Stromal cell of bone marrow (primary cell): ENCODE data around the gene NPR2.

Experiments
- DNase-seq: peaks from one replicate; pipeline ENCODE4 v3.0.0-alpha.2; 2012; ENCODE audit warnings: low read depth

The NPR2 gene

DNA sequence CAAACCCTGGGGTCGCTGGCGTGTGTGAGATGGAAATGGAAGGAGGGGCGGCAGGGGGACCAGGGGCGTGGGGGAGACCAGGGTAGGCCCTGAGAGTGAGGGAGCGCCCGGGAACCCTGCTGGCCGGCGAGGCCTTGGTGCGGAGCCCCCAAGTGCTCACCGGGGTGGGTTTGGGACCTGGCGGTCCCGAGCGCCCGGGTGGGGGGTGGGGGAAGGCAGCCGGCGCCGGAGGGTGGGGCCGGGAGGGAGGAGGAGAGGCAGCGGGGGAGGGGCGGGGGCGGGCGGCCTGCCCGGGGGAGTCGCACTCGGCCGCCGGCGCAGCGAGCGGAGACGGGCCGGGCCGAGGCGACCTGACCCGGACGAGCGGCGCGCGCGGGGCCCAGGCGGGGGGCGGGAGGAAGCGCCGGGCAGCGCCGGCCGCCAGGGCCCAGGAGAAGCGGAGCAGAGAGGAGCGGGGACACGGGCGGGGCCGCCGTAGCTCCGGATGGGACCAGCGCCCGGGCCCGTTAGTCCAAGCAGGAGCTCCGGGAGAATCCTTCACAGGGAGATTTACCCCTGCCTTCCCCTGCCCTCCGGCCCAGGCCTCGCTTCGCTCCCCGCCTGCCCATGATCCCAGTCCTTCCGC, at the start of gene NPR2:
TSS of gene NPR2 (plus strand) at position 295 of the 625 bp plus-strand sequence. CDS start 818 bp downstream, outside the sequence.
- no peak for DNase-seq

DNA sequence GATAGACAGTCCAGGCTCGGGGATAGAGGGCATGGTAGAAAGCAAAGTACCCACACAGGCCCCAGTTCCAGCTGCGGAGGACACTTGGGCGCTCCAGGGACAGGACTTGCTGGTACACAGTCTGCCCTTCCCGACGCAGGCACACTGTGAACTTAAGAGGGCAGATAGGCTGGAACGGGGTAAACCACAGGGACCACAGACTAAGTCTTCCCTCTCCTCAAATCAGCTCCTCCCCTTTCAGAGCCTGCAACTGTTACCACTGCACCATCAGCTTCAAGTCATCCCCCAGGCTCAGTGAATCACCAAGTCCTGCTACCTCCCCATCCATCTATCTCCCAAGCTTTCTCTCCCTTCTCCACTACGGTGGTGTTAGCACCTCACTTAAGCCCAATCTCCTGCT, 49.7 kb upstream of the NPR2 start:
- DNase-seq = no peak

DNA sequence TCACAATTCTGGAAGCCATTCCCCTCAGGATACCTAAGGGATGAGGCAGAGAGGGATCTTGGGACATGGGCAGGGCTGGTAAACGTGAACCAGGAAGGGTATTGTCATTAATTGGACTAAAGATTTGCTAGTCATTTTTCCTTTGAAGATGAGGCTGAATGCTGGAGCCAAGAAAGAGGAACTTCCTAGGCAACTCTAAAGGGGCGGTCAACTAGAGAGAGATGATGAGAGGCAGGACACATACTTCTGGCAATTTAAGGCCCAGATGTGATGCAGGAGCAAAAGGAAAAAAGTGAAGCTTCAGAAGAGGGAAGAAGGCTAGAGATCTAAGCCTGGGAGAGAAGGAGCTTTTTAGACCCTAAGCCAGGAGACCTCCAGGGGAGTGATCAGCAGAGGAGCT, 47.9 kb upstream of the NPR2 start:
- no peak for DNase-seq

DNA sequence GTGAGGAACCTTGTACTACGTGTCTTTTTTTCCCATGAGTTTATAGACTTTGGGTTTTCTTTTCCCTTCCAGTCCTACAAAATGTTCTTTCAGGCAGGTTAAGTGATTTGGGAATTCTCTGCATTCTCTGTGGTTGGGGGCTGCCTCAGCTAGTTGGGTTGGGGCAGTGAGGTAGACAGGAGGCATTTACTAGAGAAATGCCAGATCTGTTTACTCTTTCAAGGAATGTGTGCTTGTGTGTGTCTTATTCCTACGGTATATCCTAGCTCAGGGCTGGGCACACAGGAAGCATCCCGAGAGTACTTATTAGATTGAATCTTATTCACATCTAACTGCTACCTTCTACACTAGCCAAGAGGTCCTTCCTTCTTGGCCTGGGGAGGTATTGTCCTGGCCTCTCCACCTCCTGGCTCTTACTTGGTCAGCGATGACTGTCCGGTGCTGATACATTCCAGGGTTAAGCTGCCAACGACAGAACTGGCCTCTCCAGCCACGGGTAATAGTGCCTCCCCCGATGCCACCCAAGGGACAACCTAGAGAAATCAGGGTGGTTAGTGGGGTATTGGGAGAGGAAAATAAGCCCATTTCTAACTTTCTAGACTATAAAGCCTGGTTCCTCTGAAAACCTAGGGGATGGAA, 47.4 kb upstream of the NPR2 start:
- no peak for DNase-seq

DNA sequence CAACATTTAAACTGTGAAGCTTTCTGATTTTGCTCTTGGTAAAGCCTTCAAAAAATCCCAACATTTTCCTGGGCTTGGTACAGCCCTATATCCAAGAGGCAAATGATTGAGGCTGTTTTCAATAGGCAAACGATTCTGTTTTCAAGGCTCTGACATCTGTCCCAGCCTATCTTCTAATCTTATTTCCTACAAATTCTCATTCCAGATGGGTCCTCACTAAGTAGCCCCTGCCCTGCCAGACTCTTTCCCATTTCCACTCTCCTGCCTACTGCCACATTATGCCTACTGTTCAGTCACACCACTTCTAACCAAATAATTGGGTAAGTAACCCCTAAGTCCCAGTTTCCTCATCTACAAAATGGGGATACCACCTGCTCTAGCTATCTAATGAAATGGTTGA, 45.8 kb upstream of the NPR2 start:
- no peak for DNase-seq

DNA sequence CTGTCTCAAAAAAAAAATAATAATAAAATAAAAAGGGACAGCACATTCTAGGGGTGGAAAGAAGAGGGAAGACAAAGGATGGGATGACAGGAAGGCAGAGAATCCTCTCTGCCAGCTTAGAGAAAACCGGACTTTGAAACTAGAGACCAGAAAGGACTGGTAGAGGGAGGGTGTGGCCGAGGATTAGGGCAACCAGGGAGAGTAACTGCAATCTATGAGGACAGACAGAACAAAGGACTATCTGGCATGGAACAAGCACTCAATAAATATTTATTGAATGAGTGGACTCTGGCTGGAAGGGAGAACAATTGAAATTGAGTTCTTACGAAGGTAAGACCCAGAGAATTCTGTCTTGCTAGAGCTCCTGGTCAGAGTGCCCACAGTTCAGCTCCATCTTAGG, 44.8 kb upstream of the NPR2 start:
- no peak for DNase-seq

DNA sequence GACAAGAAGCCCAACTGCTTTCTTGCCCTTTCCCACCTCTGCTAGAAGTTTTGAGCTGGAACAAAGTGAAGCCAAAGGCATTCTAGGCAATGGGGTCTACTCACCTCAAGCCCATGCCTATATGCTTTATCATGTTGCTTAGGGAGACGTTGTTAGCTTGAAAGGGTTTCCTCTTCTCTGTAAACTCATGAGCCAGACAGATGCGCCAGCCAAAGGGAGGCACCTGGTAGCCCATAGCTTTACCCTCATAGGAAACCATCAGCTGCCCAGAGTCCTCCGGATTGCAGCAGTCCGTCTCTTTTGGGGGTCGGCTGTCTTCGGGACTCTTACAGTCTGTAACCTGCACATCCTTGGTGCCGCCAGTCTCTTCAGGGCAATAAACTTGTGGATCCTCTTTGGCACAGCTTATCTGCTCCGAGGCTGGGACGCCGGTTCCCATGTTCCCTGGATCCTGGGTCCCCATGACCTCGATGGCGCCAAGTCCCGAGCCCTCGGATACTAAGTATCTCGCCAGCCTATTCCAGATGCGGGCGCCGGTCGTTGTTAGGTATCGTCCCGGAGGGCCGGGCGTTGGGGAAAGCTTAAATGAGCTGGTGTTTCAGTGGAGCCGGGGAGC, 43.0 kb upstream of the NPR2 start:
- DNase-seq = no peak

DNA sequence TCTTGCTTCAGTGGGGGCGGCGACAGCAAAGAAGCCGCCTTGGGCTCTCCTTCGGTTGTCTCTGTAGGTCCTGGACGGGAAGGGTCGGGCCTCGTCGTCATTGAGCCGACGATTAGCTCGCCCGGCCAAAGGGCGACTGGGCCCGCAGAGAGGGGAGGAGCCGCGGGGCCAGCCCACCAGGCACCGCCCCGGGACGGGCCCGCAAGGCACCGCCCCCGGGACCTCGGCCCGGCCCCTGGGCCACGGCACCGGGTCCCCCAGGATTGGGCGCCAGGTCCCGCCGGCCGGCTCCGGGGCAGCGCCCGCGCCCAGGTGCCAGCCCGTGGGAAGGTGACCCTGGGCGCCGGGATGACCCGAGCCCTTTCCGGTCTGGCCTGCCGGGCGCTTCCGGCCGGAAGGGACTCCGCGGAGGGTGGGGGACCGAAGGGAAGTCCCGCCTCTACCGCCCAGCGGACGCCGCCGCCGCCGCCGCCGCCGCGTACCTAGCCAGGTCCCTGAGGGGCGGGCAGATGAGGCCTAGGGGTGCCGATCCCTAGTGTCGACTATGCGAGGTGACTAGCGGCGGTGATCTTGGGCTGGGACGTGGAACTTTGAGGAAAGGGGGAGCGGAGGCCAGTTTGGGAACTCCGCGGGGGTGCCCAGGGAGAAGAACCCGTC, 42.4 kb upstream of the NPR2 start, which contains the start of the genes GBA2 and RGP1:
TSS of gene GBA2 (minus strand) at position 371 of the 657 bp plus-strand sequence. CDS start 524 bp downstream, outside the sequence.
TSS of gene RGP1 (plus strand) at position 430 of the 657 bp plus-strand sequence. CDS start 469 bp downstream, outside the sequence.
- no peak for DNase-seq

DNA sequence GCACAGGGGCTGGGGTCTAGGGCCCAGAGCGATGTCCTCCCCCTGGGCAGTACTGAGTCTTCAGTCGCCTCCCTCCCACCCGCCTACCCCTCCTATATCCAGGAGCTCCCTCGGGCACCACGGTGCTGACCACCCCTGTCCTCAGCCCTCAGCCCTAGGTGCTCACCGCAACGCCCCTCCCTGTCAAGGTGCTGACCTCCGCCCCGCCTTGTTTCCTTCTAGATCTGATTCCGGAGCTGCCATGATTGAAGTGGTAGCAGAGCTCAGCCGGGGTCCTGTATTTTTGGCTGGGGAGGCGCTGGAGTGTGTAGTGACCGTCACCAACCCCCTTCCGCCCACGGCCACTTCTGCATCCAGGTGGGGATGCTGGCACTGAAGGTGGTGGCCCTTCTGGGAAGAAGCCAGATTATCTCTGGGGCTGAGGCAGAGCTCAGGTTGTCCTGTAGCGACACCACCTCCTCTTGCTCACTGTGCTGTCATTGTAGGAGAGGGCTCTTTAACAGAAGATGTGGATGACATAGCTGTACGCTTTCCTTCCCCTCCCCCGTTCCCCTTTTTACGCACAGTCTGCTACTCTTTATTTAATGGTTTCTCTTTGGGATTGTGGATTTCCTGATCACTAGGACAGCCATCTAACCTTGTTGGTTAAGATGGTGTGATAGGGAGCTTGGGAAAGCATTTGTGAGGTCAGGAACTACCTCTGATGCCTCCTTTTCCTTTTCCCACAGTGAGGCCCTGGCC, 41.7 kb upstream of the NPR2 start:
- DNase-seq = no peak

DNA sequence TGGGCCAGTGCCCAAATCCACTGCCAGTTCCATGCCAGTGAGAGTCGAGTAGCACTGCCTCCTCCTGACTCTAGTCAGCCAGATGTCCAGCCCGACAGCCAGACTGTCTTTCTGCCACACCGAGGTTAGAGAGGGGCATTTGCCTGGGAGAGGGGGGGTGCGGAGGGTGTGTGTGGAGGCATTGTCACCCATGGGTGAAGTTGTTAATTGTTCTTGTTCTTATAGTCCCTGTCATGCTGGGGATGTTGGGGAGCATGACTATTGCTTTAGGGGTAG, 41.2 kb upstream of the NPR2 start:
- no peak for DNase-seq

DNA sequence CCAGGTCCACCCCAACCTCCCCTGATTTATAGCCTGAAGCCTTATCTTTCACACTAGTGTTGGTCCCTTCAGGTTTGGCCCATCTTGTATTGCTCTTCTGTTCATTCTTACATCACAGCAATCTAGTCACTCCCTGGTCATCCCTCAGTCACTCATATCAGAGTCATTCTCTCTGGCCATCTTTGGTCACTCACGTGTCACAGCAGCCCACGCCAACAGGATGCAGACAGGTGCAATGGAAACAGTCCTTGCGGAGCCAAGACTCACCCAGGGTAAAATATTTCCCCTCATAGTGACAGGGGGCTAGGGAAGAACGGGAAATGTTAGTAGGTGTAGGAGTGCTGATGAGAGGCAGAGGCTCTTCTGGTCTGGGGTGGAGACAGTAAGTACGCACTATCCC, 37.9 kb upstream of the NPR2 start:
- no peak for DNase-seq

DNA sequence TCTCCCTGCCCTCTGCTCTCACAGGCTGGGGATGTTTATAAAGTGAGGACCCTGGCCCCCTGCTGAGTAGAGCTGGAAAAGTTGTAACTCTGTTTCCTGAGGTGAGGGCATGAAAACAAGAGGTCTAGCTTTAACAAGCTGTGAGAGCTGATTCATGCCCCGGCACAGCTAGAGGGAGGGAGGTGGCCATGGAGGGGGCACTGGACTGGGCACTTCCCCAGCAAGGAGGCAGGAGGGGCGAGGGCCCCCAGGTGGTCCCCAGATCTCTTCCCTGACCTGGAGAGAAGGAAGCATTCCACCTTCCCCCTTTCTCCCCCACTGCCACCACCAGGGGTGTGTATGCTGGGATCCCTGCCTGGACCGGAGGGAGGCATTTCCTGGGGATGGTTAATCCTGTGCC, 37.1 kb upstream of the NPR2 start, which contains the start of gene MSMP:
TSS of gene MSMP (minus strand) at position 13 of the 400 bp plus-strand sequence. CDS start 147 bp downstream, outside the sequence.
- DNase-seq = no peak

DNA sequence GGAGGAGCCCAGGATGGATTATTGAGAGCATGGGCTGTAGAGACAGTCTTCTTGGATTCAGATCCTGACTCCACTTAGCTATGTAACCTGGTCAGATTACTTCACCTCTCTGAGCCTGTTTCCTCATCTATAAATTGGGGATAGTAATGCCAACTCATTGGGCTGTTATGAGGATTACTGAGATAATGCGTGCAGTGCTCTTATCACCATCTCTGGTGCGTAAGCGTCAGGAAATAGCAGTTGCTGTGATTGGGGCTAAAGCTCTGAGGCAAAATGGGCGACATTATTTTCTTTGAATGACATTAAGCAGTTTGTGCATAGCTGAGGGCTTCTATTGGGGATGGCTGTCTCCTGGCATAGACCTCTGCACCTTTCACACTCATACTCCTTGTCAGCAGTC, 36.3 kb upstream of the NPR2 start:
- no peak for DNase-seq

DNA sequence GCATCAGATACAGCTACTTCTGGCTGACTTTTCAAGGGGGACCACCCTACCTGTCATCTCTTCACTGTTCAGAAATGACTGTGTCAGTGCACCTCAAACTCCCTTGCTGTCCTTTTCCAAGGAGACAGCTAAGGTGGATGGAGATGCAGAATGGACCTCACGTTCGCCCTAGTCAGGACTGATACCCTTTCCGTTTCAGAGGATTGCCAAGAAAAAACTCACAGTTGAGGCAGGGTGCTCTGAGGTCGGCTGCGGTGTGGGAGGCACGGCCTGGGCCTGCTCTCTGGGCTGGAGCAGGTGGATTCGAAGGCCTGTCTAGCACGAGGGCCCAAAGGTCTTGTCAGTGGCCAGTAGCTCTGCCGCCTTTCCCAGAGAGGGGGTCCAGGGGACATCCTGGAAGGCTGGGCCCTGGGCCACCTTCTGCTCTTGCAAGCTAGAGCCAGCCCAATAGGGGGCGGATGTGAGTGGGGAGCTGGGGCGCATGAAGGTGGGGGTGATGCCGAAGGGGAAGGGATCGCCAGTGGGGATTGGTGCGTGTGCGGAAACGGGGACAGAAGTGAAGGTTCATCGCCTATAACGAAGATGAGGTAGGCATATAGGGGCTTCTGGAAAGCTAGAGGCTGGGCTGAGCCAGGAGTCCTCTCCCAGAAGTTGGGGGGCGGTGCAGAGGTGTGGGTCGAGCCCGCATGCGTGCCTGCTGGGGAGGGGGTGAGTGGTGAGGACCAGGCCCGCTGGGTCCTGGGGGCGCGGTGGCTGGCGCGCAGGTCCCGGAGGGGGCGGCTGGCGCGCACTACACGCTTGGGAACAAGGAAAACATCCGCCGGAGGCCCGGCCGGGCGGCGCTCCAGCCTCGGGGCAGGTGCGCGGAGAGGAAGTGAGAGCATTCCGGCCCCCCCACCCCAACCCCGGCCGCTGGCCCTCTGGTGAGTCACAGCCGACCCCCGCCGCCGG, 34.8 kb upstream of the NPR2 start:
- no peak for DNase-seq

DNA sequence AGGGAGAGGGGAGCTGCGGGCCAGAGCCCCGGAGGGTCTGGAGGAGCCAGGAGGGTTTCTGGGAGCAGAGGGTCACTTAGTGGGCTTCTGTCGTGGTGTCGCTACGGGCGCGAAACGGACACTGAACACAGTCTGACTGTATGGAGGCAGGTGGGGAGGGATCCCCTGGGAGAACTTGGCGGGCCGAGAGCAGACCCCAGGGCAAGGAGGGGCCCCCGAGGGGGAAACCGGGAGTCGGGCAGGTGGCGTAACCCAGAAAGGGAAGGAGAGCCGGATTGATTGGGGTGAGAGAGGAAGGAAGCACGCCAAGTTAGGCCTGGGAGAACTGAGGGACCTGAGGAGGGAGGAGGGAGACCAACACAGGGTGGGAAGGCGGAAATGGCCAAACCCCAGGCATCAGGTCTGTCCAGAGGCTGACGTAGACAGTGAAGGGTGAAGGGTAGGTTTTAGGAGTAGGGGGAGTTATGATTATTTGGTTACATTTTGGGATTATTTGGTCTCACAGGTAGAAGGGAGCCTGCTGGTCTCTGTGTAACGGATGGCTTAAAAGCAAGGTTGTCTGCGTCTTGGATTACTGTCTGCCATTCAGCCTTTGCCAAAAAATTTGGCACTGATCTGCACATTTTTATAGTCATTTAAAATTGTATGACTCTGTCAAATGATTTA, 34.0 kb upstream of the NPR2 start:
- no peak for DNase-seq

DNA sequence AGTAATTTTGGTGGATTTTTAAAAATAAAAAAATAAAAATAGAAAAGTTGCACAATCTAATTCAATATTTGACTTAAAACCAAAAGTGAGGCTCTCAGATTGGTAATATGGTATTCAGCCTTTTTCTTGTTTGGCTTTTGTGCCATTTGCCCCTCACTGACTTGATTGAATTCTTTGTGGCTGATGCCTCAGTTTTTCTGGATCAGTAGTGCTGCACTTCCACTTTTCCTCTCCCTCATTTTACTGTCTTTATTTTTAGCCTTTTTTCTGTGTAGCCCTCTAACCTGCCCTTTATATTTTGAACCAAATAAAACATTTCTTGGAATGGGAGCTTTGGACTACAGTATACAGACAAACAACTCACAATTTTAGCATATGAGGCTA, 33.5 kb upstream of the NPR2 start:
- no peak for DNase-seq

DNA sequence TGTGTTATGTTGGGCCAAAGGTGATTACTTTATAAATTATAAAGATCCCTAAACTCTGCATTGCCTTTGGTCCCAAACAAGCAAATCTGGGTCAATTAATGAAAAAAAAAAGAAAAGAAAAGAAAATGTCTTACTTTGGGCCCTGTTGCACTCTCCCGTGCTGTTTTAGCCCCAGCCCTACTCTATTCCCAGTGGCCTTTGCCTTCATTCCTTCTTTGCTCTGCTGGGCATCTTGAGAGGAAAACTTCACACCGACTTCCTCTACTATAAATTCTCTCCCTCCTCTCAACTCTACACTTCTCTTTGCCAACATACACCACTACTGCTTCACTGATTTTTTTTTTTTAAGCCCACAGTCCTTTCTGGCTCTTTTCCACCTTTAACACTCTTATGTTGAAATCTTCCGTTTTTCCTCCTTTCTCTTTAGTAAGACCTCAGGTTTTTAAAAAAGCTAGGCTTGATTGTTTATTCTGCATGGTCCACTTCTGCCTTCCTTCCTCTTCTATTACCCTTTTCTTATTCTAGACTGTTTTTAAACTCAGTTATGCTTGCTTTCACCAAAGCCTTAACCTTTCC, 32.8 kb upstream of the NPR2 start:
- DNase-seq = no peak

DNA sequence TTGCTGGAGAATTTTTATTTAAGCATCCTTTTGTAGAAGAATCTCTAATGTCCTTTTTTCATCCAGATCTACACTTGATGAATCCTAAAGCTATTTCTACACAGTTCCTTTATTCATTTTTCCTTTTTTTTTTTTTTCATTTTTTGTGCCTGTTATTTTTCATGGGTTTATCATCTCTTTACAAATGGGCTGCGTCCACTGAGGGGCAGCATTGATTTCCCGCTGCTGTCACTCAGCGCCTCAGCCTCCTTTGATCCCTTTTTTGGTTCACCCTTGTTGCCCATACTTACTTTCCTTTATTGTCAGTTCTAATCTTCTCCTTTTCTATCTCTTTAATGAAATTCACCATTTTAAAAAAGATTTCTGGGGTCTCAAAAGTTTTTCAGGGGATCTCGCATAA, 31.6 kb upstream of the NPR2 start:
- no peak for DNase-seq

DNA sequence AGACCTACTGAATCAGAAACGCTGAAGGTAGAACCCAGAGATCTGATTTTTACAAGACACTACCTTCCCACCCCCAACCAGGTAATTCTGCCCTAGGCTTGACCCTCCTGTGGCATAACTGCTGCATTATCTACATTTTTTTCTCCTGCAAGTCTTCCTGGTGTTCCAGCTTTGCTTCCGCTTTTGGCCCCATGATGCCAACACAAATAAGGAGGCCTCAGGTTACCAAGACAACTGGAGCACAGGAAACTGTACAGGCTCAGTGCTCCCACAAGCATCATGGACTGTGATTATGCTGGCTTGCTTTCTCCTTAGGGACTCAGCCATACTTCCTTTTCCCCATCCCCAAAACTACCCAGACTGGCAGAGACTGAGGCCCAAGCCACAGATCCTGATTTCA, 30.7 kb upstream of the NPR2 start:
- peak; percentile 76 for DNase-seq

DNA sequence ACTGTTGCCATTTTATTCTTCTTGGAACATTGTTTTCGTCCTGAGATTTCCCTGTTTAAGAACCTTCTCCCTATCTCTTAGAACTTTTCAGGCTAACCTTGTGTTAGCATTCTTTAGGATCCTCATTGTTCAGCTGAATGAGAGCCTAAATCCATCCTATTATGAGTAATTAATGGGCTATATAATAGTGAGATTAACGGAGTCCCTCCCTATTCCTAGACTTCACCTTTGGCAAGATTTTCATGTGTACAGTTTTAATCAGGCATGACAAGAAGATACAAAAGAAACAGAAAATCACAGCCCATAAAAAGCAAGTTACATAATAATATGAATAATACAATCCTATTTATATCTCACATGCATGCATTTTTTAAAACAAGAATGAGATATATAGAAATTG, 28.2 kb upstream of the NPR2 start:
- DNase-seq = no peak
